H54 (cell line): ENCODE results near the gene PTPRF.
"Not testable (repeated sequence)": the region's sequence is repeated elsewhere in the genome, so short reads cannot be mapped to it uniquely, and the experiment has no call there.

Experiments used
- DNase-seq: peaks from one replicate; pipeline ENCODE4 v3.0.0; 2011; ENCODE audit warnings: low spot score, mixed read lengths; ENCODE audit not compliant: insufficient read length
- FAIRE-seq: peaks from 3 replicates; lab custom pipeline; 2011; peaks lifted over from hg19 to GRCh38; lab: Jason Lieb, UNC
- POLR2A ChIP-seq: IDR thresholded peaks from 2 replicates; pipeline ENCODE4 v1.6.1; 2011; ENCODE audit warnings: low read depth, mild to moderate bottlenecking, low read length

Gene PTPRF

DNA sequence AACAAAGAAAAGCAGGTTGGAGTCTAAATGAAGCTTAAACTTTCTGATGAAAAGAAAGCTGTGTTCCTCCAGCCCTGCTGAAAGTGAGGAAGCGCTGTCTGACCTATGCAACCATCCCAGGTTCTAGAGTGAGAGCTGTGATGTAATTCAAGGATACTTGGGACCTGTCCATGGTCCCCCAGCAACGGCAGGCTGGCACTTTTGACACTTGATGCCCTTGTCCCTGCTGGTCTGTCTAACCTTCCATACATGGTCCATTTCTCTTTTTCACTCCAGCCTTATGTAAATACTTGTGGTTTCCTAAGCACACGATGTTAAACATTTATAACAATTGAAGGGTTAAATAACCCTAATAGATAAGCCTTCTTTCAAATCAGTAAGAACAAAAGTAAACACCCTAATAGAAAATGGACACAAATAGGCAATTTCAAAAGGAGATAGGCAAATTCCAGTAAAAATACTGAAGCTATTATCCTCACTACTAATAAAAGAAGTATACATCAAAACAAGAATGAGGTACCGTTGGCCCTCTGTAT, 101.5 kb downstream of the PTPRF start:
- no peak for FAIRE-seq
- DNase-seq = no peak
- no peak for TF ChIP-seq POLR2A

DNA sequence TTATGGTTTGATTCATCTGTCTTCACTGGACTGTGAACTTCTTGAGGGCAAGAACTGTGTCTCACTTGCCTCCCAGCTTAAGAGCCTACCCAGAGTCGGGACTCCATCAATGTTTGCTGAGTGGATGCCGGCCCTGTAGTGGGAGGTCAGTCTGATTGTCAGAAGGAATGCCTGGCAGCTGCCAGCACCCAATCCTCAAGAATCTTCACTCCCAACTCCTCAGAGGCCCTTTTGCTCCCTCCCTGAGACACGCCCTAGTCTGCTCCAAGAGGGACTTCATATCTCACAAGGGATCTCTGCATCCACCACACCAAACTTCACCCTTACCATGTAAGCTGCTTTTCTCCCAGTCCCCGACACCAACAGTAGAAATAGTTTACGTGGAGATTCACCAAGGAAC, 104.0 kb downstream of the PTPRF start:
- FAIRE-seq = no peak
- no peak for DNase-seq
- TF ChIP-seq POLR2A = no peak

GRCh38 chr1:43636006-43636641, 105.4 kb downstream of the PTPRF start:
- no peak for TF ChIP-seq POLR2A
- DNase-seq (no peak), FAIRE-seq (no peak)

- FAIRE-seq = no peak
- TF ChIP-seq POLR2A = no peak
Measured at GRCh38 chr1:43637267-43637666, 106.6 kb downstream of the PTPRF start.

DNA sequence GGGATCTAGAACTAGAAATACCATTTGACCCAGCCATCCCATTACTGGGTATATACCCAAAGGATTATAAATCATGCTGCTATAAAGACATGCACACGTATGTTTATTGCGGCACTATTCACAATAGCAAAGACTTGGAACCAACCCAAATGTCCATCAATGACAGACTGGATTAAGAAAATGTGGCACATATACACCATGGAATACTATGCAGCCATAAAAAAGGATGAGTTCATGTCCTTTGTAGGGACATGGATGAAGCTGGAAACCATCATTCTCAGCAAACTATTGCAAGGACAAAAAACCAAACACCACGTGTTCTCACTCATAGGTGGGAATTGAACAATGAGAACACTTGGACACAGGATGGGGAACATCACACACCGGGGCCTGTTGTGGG, 107.7 kb downstream of the PTPRF start:
- FAIRE-seq, DNase-seq: not testable (repeated sequence)

More at GRCh38 chr1:43637267-43637666, 106.6 kb downstream of the PTPRF start:
- DNase-seq = no peak

DNA sequence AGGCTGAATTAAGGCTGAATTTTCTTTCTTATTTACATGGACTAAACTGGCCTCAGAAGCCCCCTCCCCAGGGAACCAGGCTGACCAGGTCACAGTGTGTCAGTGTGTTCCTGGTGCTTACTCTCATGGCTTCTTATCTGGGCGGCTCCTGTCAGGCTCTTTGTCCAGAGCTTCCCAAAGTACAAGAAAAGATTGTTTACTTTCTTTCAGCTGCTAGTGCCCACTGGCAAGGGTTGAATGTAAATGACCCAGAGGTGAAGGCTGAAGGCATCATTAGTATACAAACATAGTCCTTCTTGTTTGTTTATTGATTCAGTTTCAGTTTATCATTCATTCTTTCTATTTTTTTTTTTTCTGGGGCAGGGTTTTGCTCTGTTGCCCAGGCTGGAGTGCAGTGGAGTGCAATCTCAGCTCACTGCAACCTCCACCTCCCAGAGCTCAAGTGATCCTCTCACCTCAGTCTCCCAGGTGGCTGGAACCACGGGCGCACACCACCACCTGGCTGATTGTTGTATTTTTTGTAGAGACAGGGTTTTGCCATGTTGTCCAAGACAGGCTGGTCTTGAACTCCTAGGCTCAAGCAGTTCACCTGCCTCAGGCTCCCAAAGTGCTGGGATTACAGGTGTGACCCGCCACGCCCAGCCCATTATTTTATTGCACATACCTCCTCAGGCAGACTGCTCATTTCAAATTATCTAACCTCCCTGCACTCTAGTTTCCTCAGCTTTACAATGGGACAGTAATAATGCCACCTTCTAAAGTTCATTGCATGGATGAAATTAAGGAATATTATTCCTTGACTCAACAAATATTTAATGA, 109.5 kb downstream of the PTPRF start:
- TF ChIP-seq POLR2A = no peak
- no peak for DNase-seq
- FAIRE-seq = no peak

- FAIRE-seq = no peak
- no peak for DNase-seq
- TF ChIP-seq POLR2A = no peak
Measured at GRCh38 chr1:43644558-43644957, 113.9 kb downstream of the PTPRF start.

DNA sequence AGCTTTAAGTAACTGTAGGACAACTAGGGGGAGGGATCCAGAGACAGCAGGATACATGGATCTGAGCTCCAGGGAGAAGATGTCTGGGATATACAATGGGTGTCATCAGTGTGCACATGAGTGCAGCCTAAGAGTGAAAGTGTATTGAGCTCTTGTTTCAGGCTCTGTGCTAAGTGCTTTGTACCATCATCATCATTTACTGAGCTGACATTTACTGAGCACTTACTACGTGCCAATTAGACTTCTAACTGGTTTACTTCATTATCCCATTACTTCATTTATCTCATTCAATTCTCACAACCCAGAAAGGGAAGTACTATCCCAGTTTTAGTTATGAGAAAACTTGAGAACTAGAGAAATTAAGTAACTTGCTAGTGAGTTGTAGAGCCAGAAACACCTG, 114.8 kb downstream of the PTPRF start:
- FAIRE-seq (no peak), DNase-seq (no peak)
- TF ChIP-seq POLR2A = no peak

DNA sequence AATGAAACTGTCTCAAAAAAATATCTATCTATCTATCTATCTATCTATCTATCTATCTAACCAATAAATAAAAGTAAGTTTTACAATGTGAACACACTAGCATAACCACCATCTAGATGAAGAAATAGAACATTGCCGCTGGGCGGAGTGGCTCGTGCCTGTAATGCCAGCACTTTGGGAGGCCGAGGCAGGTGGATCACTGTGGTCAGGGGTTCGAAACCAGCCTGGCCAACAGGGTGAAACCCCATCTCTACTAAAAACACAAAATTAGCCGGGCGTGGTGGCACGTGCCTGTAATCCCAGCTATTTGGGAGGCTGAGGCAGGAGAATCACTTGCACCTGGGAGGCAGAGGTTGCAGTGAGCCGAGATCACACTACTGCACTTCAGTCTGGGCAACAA, 116.6 kb downstream of the PTPRF start:
- DNase-seq, FAIRE-seq: not testable (repeated sequence)

DNA sequence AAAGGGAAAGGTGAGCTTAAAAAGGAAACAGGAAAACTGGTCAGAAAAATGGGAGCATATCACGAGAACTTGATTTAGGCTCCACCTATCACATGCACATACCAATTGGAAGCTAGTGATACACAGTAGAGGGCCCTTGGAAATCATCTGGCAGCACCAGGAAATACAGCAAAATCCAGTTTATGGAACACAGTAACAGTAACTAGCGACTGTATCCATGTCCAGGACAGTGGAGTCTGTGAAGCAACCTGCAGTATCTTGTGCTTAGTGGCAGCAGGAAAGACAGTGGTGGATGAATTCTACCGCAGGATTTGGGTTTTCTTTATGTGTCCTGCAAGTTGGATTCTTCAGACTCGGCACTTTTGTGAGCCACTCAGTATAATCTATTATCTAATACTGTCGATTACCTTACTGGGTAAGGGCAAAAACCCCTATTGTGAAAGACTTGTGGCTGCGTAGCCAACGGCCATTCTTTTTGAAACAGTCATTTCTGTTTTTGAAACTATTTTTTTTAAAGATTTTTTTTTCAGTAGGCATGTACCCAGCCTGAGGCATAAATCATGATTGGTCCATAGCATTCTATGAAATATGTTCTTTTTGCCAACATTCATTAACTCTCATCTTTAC, 117.7 kb downstream of the PTPRF start:
- DNase-seq = no peak
- no peak for FAIRE-seq
- TF ChIP-seq POLR2A = no peak

DNA sequence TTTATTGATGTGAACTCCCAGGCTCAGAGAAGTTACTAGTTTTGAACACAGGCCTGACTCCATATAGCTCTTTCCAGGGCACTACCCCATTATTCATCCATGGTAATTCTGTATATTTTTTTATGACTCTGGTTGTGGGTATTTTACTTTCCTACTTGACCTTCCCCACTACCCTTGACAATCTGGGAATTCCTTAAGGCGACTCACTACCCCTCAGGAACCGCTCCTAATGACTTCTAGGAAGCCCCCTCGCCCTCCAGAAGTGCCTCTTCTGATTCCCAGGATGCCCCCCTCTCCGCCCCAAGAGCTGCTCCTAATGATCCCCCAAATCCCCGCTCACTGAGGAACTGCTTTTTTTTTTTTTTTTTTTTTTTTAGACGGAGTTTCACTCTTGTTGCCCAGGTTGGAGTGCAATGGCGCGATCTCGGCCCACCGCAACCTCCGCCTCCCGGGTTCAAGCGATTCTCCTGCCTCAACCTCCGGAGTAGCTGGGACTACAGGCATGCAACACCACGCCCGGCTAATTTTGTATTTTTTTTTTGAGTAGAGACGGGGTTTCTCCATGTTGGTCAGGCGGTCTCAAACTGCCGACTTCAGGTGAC, 118.3 kb downstream of the PTPRF start:
- DNase-seq (no peak), FAIRE-seq (no peak)
- no peak for TF ChIP-seq POLR2A

DNA sequence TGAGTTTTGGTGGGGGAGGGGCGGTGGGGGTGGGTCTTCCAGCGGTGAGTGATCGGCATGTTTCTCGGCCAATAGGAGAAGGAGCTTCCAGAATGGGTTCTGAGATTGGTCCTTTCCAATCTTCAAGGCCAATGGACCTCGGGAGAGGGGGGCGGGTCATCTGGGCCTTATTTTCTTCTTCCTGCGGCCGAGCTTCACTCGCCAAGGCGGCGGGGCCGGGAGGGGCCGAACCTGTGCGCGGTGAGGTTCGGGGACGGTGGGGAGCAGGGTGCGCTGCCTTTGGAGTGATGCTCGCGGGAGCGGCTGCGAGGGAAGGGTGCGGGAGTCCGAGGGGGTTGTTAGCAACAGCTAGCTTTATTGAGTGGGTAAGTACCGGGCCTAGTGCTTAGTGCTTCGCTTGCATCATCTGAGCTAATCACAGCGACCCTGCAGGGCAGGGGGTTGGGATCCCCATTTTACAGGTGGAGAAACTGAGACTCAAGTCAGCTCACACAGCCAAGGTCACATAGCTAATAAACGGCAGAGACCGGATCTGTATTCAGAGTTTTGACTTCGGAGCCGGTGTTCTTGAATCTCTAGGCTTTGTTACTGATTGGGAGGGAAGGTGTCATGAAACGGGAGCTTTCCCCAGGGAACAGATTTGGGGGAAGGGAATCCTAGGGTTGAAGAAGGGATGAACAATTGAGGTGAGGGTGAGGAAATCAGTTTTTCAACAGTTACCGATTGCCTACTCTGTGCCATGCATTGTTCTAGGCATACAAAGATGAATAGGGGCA, 119.8 kb downstream of the PTPRF start:
- DNase-seq = peak; percentile 95
- peak; percentile 100 for TF ChIP-seq POLR2A
- FAIRE-seq = no peak

GRCh38 chr1:43651188-43651587, 120.5 kb downstream of the PTPRF start:
- DNase-seq (no peak), FAIRE-seq (no peak)
- TF ChIP-seq POLR2A = no peak
